ENCODE results near the gene CTRL.
"Not testable (repeated sequence)": the region's sequence is repeated elsewhere in the genome, so short reads cannot be mapped to it uniquely, and the experiment has no call there.

DNA sequence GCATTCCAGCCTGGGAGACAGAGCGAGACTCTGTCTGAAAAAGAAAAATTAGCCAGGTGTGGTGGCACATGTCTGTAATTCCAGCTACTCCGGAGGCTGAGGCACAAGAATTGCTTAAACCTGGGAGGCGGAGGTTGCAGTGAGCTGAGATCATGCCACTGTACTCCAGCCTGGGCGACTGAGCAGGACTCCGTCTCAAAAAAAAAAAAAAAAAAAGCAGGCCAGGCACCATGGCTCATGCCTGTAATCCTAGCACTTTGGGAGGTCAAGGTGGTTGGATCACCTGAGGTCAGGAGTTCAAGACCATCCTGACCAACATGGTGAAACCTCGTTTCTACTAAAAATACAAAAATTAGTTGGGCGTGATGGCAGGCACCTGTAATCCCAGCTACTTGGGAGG lies 40.6 kb upstream of the CTRL start:
- TF ChIP-seq BHLHE40 (IDR thresholded peaks at IDR 0.05; ENCODE audit: borderline replicate concordance); SP1 (IDR thresholded peaks at IDR 0.05); FOXM1 (IDR thresholded peaks at IDR 0.05; ENCODE audit: borderline replicate concordance); TARDBP (IDR thresholded peaks at IDR 0.05); FOXK2 (IDR thresholded peaks at IDR 0.05); NFRKB (IDR thresholded peaks at IDR 0.05); ARNT (IDR thresholded peaks at IDR 0.05); L3MBTL2 (conservative IDR thresholded peaks at IDR 0.05); ZNF384 (IDR thresholded peaks at IDR 0.05); FOXA1 (IDR thresholded peaks at IDR 0.05); HDGF (IDR thresholded peaks at IDR 0.05; ENCODE audit: borderline replicate concordance); SUZ12 (IDR thresholded peaks at IDR 0.05); ELF4 (IDR thresholded peaks at IDR 0.05): not testable (repeated sequence)

Measured in HEK293T (cell line).